GM13976 (cell line): ENCODE results near the gene AVL9.

ENCODE experiments used
- DNase-seq: peaks from one replicate; pipeline ENCODE4 v3.0.0; 2012; ENCODE audit warnings: low spot score
- in situ Hi-C: fragments of 300-500 bp; cut with MboI; formaldehyde crosslinking; loops from one replicate; pipeline ENCODE4 v1.12.0; 2022; ENCODE audit warnings: low sequenced_read_pairs, mixed read lengths, inconsistent platforms; ENCODE audit not compliant: unreplicated experiment
- TF ChIP-seq, protein P1 (sequence below): IDR thresholded peaks from 2 replicates; pipeline ENCODE4 v1.5.1; 2012; ENCODE audit warnings: borderline replicate concordance, mild to moderate bottlenecking; ENCODE audit not compliant: insufficient read depth; ENCODE audit errors: extremely low read depth, missing control alignments, control extremely low read depth

Gene AVL9

GRCh38 chr7:32516551-32517100 is 21.3 kb downstream of the AVL9 start:
- in situ Hi-C loops: no loop called here
- TF ChIP-seq, protein P1, sequence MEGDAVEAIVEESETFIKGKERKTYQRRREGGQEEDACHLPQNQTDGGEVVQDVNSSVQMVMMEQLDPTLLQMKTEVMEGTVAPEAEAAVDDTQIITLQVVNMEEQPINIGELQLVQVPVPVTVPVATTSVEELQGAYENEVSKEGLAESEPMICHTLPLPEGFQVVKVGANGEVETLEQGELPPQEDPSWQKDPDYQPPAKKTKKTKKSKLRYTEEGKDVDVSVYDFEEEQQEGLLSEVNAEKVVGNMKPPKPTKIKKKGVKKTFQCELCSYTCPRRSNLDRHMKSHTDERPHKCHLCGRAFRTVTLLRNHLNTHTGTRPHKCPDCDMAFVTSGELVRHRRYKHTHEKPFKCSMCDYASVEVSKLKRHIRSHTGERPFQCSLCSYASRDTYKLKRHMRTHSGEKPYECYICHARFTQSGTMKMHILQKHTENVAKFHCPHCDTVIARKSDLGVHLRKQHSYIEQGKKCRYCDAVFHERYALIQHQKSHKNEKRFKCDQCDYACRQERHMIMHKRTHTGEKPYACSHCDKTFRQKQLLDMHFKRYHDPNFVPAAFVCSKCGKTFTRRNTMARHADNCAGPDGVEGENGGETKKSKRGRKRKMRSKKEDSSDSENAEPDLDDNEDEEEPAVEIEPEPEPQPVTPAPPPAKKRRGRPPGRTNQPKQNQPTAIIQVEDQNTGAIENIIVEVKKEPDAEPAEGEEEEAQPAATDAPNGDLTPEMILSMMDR: no peak
- no peak for DNase-seq

DNA sequence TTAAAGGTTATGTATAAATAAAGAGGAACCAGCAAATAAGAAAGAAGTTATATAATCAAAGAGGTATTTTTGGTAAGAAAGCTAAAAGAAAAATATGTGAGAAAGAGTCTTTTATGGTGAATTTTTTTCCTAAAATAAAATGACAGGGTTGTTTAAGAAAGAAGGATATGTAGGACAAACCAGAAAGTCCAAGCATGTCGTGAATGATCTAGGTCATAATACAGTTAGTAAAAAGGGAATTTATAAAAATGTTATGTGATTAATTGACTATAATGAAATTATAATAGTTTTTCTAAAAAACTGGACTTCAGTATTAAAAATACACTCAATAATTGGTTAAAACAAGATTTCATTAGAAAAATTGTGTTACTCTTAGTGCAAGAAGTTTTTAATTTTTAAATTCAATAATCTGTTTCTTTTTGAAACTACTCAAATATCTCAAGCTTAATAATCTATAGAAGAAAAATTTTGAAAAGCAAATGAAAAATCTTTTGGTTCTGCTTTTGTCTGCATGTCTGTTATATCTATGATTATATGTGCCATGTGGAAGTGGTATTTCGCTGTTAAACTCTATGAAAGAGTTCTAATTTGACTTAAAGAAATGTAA is 23.3 kb downstream of the AVL9 start:
- in situ Hi-C loops: no loop called here
- DNase-seq: no peak
- TF ChIP-seq, protein P1: no peak

DNA sequence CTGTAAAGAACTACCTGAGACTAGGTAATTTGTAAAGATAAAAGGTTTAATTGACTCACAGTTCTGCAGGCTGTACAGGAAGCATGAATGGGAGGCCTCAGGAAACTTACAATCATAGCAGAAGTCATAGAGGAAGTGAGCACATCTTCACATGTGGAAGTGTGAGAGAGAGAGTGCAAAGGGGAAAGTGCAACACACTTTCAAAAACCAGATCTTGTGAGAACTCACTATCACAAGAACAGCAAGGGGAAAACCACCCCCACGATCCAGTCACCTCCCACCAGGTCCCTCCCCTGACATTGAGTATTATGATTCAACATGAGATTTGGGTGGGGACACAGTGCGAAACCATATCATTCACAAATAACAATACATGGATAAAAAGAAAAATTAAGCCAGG is 24.5 kb downstream of the AVL9 start:
- TF ChIP-seq, protein P1: no peak
- in situ Hi-C loops: no loop called here
- DNase-seq: no peak

- in situ Hi-C loops: no loop called here
- TF ChIP-seq, protein P1: no peak
- no peak for DNase-seq
Observed at GRCh38 chr7:32522746-32523530, 27.6 kb downstream of the AVL9 start.

GRCh38 chr7:32524631-32525030 is 29.3 kb downstream of the AVL9 start:
- in situ Hi-C loops: no loop called here
- no peak for DNase-seq
- TF ChIP-seq, protein P1: no peak

DNA sequence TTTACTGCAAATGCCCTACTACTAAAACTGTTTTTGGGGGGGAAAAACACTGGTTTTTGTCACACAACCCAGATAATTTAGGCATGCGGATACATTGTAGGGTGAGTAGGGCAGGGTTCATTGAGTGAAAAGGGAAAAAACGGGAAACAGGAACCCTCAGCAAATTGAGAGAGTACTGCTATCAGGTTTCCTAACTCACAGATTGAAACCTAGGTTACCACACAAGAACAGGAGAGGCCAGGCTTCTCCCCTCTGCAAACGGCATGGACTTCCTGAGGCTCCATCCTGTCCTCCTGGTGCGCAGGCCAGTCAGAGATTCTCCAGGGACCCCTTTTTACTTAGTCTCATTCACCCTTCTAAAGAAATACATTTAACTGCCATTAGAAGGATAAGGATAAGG is 30.6 kb downstream of the AVL9 start:
- in situ Hi-C loops: no loop called here
- TF ChIP-seq, protein P1: no peak
- no peak for DNase-seq

DNA sequence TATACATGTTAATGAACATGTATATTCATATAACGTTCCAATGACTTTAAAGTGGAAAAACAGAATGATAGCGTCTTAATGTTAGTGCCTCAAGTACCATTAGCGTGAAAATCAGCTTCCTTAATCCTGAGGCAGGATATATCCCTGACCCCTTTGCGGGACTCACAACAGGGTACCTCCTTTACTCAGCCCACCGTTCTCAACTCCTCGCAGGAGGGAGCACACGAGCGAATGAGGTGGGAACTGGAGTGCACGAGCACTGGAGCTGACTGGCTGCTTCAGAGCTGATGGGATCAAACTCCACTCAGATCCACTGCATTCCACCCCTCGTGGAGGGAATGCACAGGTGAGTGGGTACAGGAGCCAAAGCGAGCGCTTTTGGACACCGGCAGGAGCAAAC is 36.1 kb downstream of the AVL9 start:
- TF ChIP-seq, protein P1: no peak
- no peak for DNase-seq
- in situ Hi-C loops: no loop called here
